Astrocyte of the spinal cord (primary cell): ENCODE results near the gene SMOC1.

Experiments used
- DNase-seq: peaks from one replicate; pipeline ENCODE4 v3.0.0; 2011; ENCODE audit warnings: low read depth, low spot score
- H3K4me3 ChIP-seq: 2 replicates; pipeline ENCODE4 v1.5.1; 2011; ENCODE audit warnings: low read depth, mild to moderate bottlenecking, low read length, moderate library complexity
- in situ Hi-C: cut with HindIII; loops from 2 replicates; pipeline ENCODE4 v1.10.0; 2017; ENCODE audit warnings: low sequenced_read_pairs
- TF ChIP-seq, protein P1 (sequence below): IDR thresholded peaks from 2 replicates; pipeline ENCODE4 v1.5.1; 2012; ENCODE audit warnings: low read depth, mild to moderate bottlenecking, low read length, inconsistent platforms

SMOC1 gene

DNA sequence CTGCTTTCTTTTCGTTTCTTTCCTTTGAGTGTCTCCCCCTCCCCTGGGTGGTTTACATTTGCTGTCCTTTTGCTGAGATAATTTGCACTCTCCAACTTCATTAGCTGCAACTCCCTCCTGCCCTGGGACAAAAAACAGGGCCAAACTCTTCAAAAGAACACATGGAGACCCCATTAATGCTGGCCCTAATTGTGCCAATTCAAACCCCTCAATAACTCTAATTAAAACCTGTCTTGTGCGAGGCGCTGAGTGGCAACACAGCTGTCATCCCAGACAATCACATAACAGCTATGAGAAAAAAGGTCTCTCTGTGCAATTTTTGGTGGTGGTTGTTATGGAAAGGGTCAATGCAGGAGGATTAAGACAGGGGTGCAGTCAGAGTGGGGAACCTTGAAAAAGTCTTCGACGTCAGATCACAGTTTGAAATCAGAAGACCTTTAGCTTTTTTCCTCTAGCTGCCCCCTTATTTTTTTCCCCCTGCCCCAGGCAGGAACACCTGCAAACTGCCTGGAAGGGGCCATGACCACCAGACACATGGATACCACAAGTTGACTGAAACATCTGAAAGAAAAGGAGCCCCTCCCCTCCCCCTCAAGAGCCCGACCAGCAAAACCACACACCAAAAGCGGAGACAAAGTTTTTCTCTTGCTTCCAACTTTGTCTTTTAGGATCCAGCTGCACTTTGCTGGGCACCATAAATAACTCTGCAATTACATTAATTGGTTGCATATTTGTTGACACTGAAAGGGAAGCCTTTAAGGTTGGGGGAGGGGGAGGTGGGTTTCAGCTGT lies 26.5 kb upstream of the SMOC1 start:
- in situ Hi-C loops = no loop called here
- DNase-seq = no peak
- TF ChIP-seq, protein P1, sequence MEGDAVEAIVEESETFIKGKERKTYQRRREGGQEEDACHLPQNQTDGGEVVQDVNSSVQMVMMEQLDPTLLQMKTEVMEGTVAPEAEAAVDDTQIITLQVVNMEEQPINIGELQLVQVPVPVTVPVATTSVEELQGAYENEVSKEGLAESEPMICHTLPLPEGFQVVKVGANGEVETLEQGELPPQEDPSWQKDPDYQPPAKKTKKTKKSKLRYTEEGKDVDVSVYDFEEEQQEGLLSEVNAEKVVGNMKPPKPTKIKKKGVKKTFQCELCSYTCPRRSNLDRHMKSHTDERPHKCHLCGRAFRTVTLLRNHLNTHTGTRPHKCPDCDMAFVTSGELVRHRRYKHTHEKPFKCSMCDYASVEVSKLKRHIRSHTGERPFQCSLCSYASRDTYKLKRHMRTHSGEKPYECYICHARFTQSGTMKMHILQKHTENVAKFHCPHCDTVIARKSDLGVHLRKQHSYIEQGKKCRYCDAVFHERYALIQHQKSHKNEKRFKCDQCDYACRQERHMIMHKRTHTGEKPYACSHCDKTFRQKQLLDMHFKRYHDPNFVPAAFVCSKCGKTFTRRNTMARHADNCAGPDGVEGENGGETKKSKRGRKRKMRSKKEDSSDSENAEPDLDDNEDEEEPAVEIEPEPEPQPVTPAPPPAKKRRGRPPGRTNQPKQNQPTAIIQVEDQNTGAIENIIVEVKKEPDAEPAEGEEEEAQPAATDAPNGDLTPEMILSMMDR = no peak
- no peak overlapping the region for H3K4me3 ChIP-seq

DNA sequence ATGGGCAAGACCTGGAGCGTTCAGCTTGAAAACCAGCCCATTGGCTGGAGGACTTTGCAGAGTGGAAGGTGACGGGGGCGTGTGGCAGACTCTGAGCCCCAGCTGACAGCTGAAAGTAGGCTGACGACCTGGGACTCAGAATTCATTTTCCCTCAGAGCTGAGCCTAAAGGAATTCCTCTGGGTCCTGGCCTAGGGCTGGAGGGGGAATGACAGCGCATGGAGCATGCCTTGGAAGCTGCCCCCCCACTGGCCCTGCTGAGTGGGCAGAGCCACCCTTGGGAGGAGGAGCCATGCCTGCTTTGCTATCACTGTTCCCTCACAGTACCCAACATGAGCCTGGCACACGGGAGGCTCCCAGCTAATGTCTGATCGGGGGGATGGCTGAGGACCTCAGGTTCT lies 25.4 kb upstream of the SMOC1 start:
- TF ChIP-seq, protein P1 = no peak
- in situ Hi-C loops = no loop called here
- DNase-seq = no peak
- H3K4me3 ChIP-seq = no peak overlapping the region

DNA sequence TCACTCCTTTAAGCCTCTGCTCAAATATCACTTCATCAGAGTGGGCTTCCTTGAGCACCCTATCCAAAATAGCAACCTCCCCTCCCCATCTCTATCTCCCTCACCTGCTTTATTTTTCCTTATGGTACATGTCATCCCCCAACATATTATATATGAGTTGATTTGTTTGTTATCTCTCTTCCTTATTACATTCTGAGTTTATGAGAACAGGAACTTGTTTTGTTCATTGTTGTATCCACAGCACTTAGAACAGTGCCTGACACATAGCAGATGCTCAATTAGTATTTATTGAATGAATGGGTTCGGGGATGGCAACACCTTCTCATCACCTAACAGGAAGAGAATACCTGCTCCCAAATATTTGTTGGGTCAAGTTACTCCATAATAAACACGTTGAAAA lies 24.6 kb upstream of the SMOC1 start:
- no peak overlapping the region for H3K4me3 ChIP-seq
- TF ChIP-seq, protein P1 = no peak
- no peak for DNase-seq
- in situ Hi-C loops = no loop called here

DNA sequence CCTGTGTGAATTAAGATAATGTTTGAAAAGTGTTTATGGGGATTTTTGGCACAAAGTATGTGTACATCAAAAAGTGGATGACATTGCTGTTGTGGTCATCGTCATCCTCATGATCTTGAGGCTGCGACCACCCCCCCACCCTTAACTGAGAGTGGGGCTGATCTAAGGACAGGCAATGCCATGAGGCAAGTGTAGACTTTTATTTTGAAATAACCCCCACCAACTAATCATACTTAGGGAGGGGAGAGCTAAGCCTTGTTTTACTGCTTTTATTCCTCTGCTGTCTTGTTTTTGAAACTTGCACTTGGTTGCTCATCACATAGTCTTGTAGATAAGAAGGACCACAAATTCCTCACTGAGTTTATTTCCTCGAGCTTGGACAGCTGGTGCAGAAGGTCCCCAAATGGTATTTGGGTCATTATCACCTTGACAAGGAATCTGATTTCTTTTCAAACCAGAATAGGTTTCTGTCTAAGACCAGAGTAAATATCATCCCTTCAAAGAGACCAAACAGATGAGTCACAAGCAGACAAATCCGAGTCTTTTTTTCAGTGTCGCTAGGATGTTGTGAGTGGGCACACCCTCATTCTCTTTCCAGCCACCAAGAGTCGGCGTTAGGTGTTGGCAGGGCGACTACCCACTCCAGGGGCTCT lies 23.9 kb upstream of the SMOC1 start:
- in situ Hi-C loops = no loop called here
- no peak overlapping the region for H3K4me3 ChIP-seq
- no peak for DNase-seq
- TF ChIP-seq, protein P1 = no peak

DNA sequence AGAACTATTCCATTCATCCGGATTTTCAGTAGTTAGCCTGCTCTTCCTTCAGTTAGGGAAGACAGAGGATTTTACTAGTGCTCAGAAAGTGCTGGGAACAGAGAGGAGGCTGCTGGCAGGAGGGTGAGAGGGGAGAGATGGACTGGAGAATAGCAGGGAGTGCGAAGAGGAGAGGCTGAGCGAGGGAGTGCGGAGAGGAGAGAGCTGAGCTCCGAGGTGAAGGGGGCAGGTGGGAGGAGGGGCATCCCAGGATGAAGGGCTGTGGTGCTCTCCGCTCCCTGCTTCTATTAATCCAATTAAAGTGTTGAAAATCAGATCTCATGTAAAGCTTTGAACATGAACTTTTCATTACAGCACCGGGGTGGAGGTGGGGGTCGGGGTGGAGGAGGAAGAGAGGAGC lies 20.4 kb upstream of the SMOC1 start:
- TF ChIP-seq, protein P1 = no peak
- no peak overlapping the region for H3K4me3 ChIP-seq
- in situ Hi-C loops = no loop called here
- DNase-seq = no peak

DNA sequence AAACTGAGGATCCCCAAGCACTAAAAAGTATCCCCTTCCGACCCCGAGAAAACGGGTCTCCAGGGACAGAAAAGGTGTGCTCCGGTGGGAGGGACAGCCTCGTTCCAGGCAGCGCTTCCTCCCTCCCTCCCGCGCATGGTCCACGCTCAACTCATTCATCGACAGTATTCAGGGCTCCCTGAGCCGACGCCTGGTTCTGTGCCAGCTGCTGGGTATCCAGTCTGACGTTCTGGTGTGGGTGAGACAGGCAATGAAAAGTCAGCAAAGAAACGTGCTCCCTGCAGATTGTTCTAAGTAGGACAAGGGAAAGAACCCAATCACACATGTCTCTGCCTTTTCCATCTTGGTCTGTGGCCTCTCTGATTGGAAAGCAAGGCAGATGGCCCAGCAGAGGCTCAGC lies 19.6 kb upstream of the SMOC1 start:
- DNase-seq = no peak
- in situ Hi-C loops = no loop called here
- H3K4me3 ChIP-seq = no peak overlapping the region
- TF ChIP-seq, protein P1 = no peak
